H1 (cell line): ENCODE data around the gene RNASE7. TPM values are rescaled to one million over a fixed set of nuclear protein-coding genes. Genes with fewer than 3 reads are reported as not detected.

Experiments used
- CTCF ChIA-PET: fragments of 300-600 bp; sonication (Branson Sonifier 250); formaldehyde crosslinking; loops from one replicate; lab custom pipeline; 2021; ENCODE audit not compliant: partially characterized antibody; lab: Charles Lee
- POLR2A ChIA-PET: fragments of 300-600 bp; sonication (Branson Sonifier 250); formaldehyde crosslinking; loops from one replicate; lab custom pipeline; 2021; ENCODE audit warnings: inconsistent platforms; ENCODE audit not compliant: partially characterized antibody; lab: Charles Lee
- DNase-seq, 2 experiments: peaks; one replicate each; pipeline versions ENCODE4 v3.0.0 to v3.0.0-alpha.2; 2010 to 2022; ENCODE audit warnings: low spot score in 2 of 2, low read depth in 1 of 2, mixed read lengths in 1 of 2
- FAIRE-seq: peaks from 2 replicates; lab custom pipeline; 2011; peaks lifted over from hg19 to GRCh38; lab: Jason Lieb, UNC
- H2AFZ ChIP-seq: 2 replicates; pipeline ENCODE4 v1.8.1; 2012; ENCODE audit warnings: low read length, inconsistent platforms
- H2AK5ac ChIP-seq: 2 replicates; pipeline ENCODE4 v1.6.1; 2013; ENCODE audit warnings: low read depth, low read length
- H2BK120ac ChIP-seq: replicated peaks from 2 replicates; pipeline ENCODE3; 2013; ENCODE audit warnings: low read depth, low read length, inconsistent platforms
- H2BK12ac ChIP-seq: 2 replicates; pipeline ENCODE4 v1.6.1; 2013; ENCODE audit warnings: low read depth, low read length
- H2BK15ac ChIP-seq: 2 replicates; pipeline ENCODE4 v1.6.1; 2013; ENCODE audit warnings: low read length
- H2BK20ac ChIP-seq: 2 replicates; pipeline ENCODE4 v1.6.1; 2013; ENCODE audit warnings: low read length
- H2BK5ac ChIP-seq: 2 replicates; pipeline ENCODE4 v1.6.1; 2013; ENCODE audit warnings: low read depth, low read length
- H3K14ac ChIP-seq: 2 replicates; pipeline ENCODE4 v1.6.1; 2013; ENCODE audit warnings: inconsistent platforms; ENCODE audit not compliant: insufficient read length
- H3K18ac ChIP-seq: 2 replicates; pipeline ENCODE4 v1.6.1; 2013; ENCODE audit warnings: low read length; ENCODE audit errors: extremely low read depth
- H3K23ac ChIP-seq: 2 replicates; pipeline ENCODE4 v1.6.1; 2013; ENCODE audit warnings: inconsistent platforms; ENCODE audit not compliant: insufficient read length
- H3K23me2 ChIP-seq: 2 replicates; pipeline ENCODE4 v1.6.1; 2013; ENCODE audit warnings: low read depth, low read length
- H3K27ac ChIP-seq: 2 replicates; pipeline ENCODE4 v1.6.1; 2011; ENCODE audit warnings: low read depth, low read length, inconsistent platforms
- H3K27me3 ChIP-seq, 4 experiments: replicated peaks in 1 of 4; 1 replicate in 1 of 4; 2 replicates in 3 of 4; pipeline versions ENCODE4 v1.6.1 to v1.8.1; 2011 to 2013; ENCODE audit warnings: low read length in 3 of 4, mild to moderate bottlenecking in 3 of 4, inconsistent platforms in 2 of 4, mixed read lengths in 2 of 4, moderate library complexity in 1 of 4; ENCODE audit not compliant: control insufficient read depth in 3 of 4, insufficient read depth in 3 of 4; ENCODE audit errors: extremely low read depth in 1 of 4
- H3K36me3 ChIP-seq, 4 experiments: 2 replicates each; pipeline versions ENCODE4 v1.6.1 to v1.8.1; 2011 to 2013; ENCODE audit warnings: mild to moderate bottlenecking in 4 of 4, low read length in 3 of 4, moderate library complexity in 2 of 4, control low read depth in 1 of 4, inconsistent platforms in 1 of 4; ENCODE audit not compliant: insufficient read depth in 4 of 4, control insufficient read depth in 2 of 4
- H3K4ac ChIP-seq: replicated peaks from 2 replicates; pipeline ENCODE3; 2013; ENCODE audit warnings: low read length, low read depth, mixed read lengths, inconsistent platforms; ENCODE audit not compliant: insufficient read length
- H3K4me1 ChIP-seq, 4 experiments: replicated peaks in 1 of 4; 1 replicate in 1 of 4; 2 replicates in 3 of 4; pipeline versions ENCODE4 v1.6.1 to v1.8.1; 2011 to 2013; ENCODE audit warnings: low read length in 3 of 4, inconsistent platforms in 2 of 4, mixed read lengths in 1 of 4; ENCODE audit not compliant: insufficient read depth in 4 of 4, control insufficient read depth in 3 of 4
- H3K4me2 ChIP-seq, 2 experiments: 2 replicates each; pipeline versions ENCODE4 v1.6.1 to v1.8.1; 2011 to 2013; ENCODE audit warnings: low read depth in 2 of 2, low read length in 2 of 2, control low read depth in 1 of 2, inconsistent platforms in 1 of 2, mild to moderate bottlenecking in 1 of 2; ENCODE audit not compliant: insufficient read depth in 1 of 2
- H3K4me3 ChIP-seq, 4 experiments: fragments of 200-600, 300-600 bp in 1 of 4; sonication (generic), shearing (Covaris generic), sonication (Bioruptor Twin) in 1 of 4; 2 replicates each; pipeline versions ENCODE4 v1.5.1 to v1.8.1; 2011 to 2016; ENCODE audit warnings: low read length in 4 of 4, low read depth in 3 of 4, control low read depth in 2 of 4, inconsistent platforms in 2 of 4, mild to moderate bottlenecking in 2 of 4, mixed read lengths in 1 of 4, moderate library complexity in 1 of 4; ENCODE audit not compliant: insufficient read depth in 2 of 4; ENCODE audit errors: extremely low read depth in 1 of 4
- H3K56ac ChIP-seq: replicated peaks from 2 replicates; pipeline ENCODE3; 2013; ENCODE audit warnings: low read depth, mild to moderate bottlenecking, mixed read lengths, low read length, inconsistent platforms; ENCODE audit not compliant: insufficient read length
- H3K79me1 ChIP-seq: 2 replicates; pipeline ENCODE4 v1.6.1; 2013; ENCODE audit warnings: low read depth, low read length, control low read depth
- H3K79me2 ChIP-seq, 2 experiments: 2 replicates each; pipeline versions ENCODE4 v1.6.1 to v1.8.1; 2012 to 2013; ENCODE audit warnings: low read length in 2 of 2, mild to moderate bottlenecking in 2 of 2, inconsistent platforms in 1 of 2; ENCODE audit not compliant: insufficient read depth in 2 of 2, control insufficient read depth in 1 of 2
- H3K9ac ChIP-seq, 4 experiments: replicated peaks in 1 of 4; 1 replicate in 1 of 4; 2 replicates in 3 of 4; pipeline versions ENCODE4 v1.6.1 to v1.8.1; 2011 to 2013; ENCODE audit warnings: low read depth in 3 of 4, low read length in 3 of 4, control low read depth in 2 of 4, mild to moderate bottlenecking in 2 of 4, moderate library complexity in 2 of 4, inconsistent platforms in 1 of 4; ENCODE audit errors: extremely low read depth in 1 of 4
- H3K9me3 ChIP-seq, 2 experiments: 2 replicates each; pipeline versions ENCODE4 v1.6.1 to v1.8.1; 2012 to 2013; ENCODE audit warnings: mild to moderate bottlenecking in 2 of 2, moderate library complexity in 2 of 2, control low read depth in 1 of 2, inconsistent platforms in 1 of 2, low read depth in 1 of 2, low read length in 1 of 2, mixed read lengths in 1 of 2; ENCODE audit not compliant: insufficient read depth in 2 of 2
- H4K20me1 ChIP-seq, 2 experiments: replicated peaks in 1 of 2; 2 replicates each; pipeline versions ENCODE3 to v1.8.1; 2011 to 2013; ENCODE audit warnings: inconsistent platforms in 2 of 2, low read length in 2 of 2, mild to moderate bottlenecking in 1 of 2; ENCODE audit not compliant: insufficient read depth in 2 of 2, control insufficient read depth in 1 of 2
- H4K5ac ChIP-seq: 2 replicates; pipeline ENCODE4 v1.6.1; 2013; ENCODE audit warnings: low read length, low read depth, mixed read lengths, inconsistent platforms; ENCODE audit not compliant: insufficient read length
- H4K8ac ChIP-seq: 2 replicates; pipeline ENCODE4 v1.8.0; 2013; ENCODE audit warnings: mild to moderate bottlenecking, moderate library complexity, low read length, inconsistent platforms; ENCODE audit not compliant: insufficient read depth; ENCODE audit errors: extremely low read depth
- H4K91ac ChIP-seq: replicated peaks from 2 replicates; pipeline ENCODE3; 2013; ENCODE audit warnings: low read length, mixed read lengths, inconsistent platforms; ENCODE audit not compliant: insufficient read length
- CTBP2 ChIP-seq: IDR thresholded peaks from 2 replicates; pipeline ENCODE4 v1.7.0; 2011; ENCODE audit warnings: borderline replicate concordance, mild to moderate bottlenecking, moderate library complexity, mixed read lengths, low read length; ENCODE audit not compliant: insufficient read depth, insufficient read length
- GTF2F1 ChIP-seq: IDR thresholded peaks from 2 replicates; pipeline ENCODE4 v1.6.1; 2012; ENCODE audit warnings: low read depth, low read length, improper control_type of control experiment, borderline replicate concordance
- MAX ChIP-seq: IDR thresholded peaks from 2 replicates; pipeline ENCODE4 v1.6.1; 2012; ENCODE audit warnings: inconsistent platforms
- RFX5 ChIP-seq: IDR thresholded peaks from 2 replicates; pipeline ENCODE4 v1.6.1; 2011; ENCODE audit warnings: low read depth, low read length, improper control_type of control experiment, borderline replicate concordance
- WGBS, 2 experiments: shearing (Covaris generic) in 1 of 2; methylation state at CpG; one replicate each; pipeline versions ENCODE4 v1.1.6 to v1.1.7; 2013 to 2015; ENCODE audit warnings: low lambda C conversion rate in 2 of 2, mixed read lengths in 2 of 2, inconsistent platforms in 1 of 2, low coverage in 1 of 2, missing lambda C conversion rate in 1 of 2; ENCODE audit not compliant: insufficient replicate concordance in 2 of 2, insufficient coverage in 1 of 2, insufficient read length in 1 of 2; ENCODE audit errors: extremely low coverage in 1 of 2, missing lambda C conversion rate in 1 of 2; 5-methylcytosine and 5-hydroxymethylcytosine counted together
- polyA plus RNA-seq, 7 experiments: library from polyadenylated mRNA; depleted of rRNA in 3 of 7; stranded (reverse) in 5 of 7; unstranded in 2 of 7; fragments of >200 nt in 5 of 7; fragments of 200-250 nt in 2 of 7; gene quantifications; 1 replicate in 5 of 7; 2 replicates in 1 of 7; 4 replicates in 1 of 7; pipeline versions ENCODE4 v1.2.1 to v1.2.3, GENCODE V29; 2011 to 2013; ENCODE audit warnings: missing spikeins in 2 of 7, mixed read lengths in 2 of 7
- total RNA-seq: library from RNA; stranded (reverse); fragmentation: NEBNext Ultra II Directional; extraction: Animal tissue kit (Norgen Biotek cat#: 25700); gene quantifications from 2 replicates; pipeline ENCODE4 v1.2.1, GENCODE V29; 2021
- TF ChIP-seq, protein P1 (sequence below): IDR thresholded peaks from 2 replicates; pipeline ENCODE4 v1.6.1; 2012; ENCODE audit warnings: inconsistent platforms

The RNASE7 gene
- total and polyA plus RNA-seq, 2 of the 8 experiments (the other 6 are each of a cell fraction or from before 2014, with no cell fraction given) = not detected

GRCh38 chr14:20999591-20999990, 42.6 kb upstream of the RNASE7 start:
- Histone ChIP-seq H4K20me1 (peaks cover 0 to 2% of the 10 kb centered on the region in 2 experiments), H2BK120ac (no peak overlapping the region), H3K9ac (no peak overlapping the region), H3K23me2 (no peaks in the 10 kb centered on the region; the same call in 1 of the 2 replicates), H3K4ac (no peak overlapping the region), H4K91ac (no peak overlapping the region), H3K27me3 (no peaks in the 10 kb centered on the region), H3K4me1 (peaks cover 2 to 6% (median 5%) of the 10 kb centered on the region in 4 experiments; a peak in 5 of 7 replicates), H2BK5ac (no peak overlapping the region), H2AK5ac (no peak overlapping the region), H3K23ac (no peak overlapping the region), H3K9me3 (no peaks in the 10 kb centered on the region), H3K4me2 (no peak overlapping the region), H3K56ac (no peak overlapping the region), H3K18ac (no peak overlapping the region), H2AFZ (no peak overlapping the region), H3K27ac (no peak overlapping the region), H2BK15ac (0 out of 2 replicates have a peak overlapping the region, but pooled peaks have one; percentile 76), H3K4me3 (no peak overlapping the region), H2BK20ac (no peak overlapping the region), H4K8ac (no peak overlapping the region), H3K36me3 (peaks cover 15 to 24% (median 18%) of the 10 kb centered on the region in 4 experiments)
- ChIA-PET CTCF (interaction anchor here (0.8 to 10.6 kb wide), 9 partner anchors 8 to 308 kb away, joined by 3 to 117 read pairs (median 5); no protein-coding TSS in a partner anchor), POLR2A (interaction anchor here (1.1 to 2.1 kb wide), 2 partner anchors 15 to 93 kb away, joined by 3 to 6 read pairs; no protein-coding TSS in a partner anchor)
- whole genome bisulfite sequencing, 2 experiments = 84% methylated on average over 4 of the region's 4 CpGs; no CpG with 5 or more reads in 1 of the 2 experiments
- TF ChIP-seq CTBP2 (no peak), RFX5 (no peak), MAX (no peak), GTF2F1 (no peak)
- TF ChIP-seq, protein P1, sequence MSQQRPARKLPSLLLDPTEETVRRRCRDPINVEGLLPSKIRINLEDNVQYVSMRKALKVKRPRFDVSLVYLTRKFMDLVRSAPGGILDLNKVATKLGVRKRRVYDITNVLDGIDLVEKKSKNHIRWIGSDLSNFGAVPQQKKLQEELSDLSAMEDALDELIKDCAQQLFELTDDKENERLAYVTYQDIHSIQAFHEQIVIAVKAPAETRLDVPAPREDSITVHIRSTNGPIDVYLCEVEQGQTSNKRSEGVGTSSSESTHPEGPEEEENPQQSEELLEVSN = no peak
- TF ChIP-seq, all 59 proteins: peak for 0
- Histone ChIP-seq H3K79me1 (no peaks in the 10 kb centered on the region), H2BK12ac (no peak overlapping the region), H3K14ac (no peak overlapping the region), H4K5ac (no peak overlapping the region), H3K79me2 (no peaks in the 10 kb centered on the region)
- no peak for FAIRE-seq
- no peak for DNase-seq
